PFSK-1 (cell line): ENCODE measurements around the gene KBTBD2. TPM values are rescaled to one million over a fixed set of nuclear protein-coding genes. Genes with fewer than 3 reads are reported as not detected.

Experiments used
- FOXP2 ChIP-seq: optimal IDR thresholded peaks from 2 replicates; pipeline ENCODE3; 2011; ENCODE audit warnings: borderline replicate concordance, control low read depth, inconsistent platforms; ENCODE audit not compliant: insufficient read depth; ENCODE audit errors: extremely low read length, extremely low read depth
- POLR2AphosphoS5 ChIP-seq: IDR thresholded peaks from 2 replicates; pipeline ENCODE4 v1.6.1; 2012; ENCODE audit warnings: low read depth, mild to moderate bottlenecking, control low read depth, low read length, moderate library complexity
- REST ChIP-seq, 2 experiments: IDR thresholded peaks; 2 replicates each; pipeline versions ENCODE4 v1.6.1 to v1.8.0; 2011 to 2012; ENCODE audit warnings: low read depth in 2 of 2, low read length in 2 of 2, control low read depth in 1 of 2, inconsistent platforms in 1 of 2, mild to moderate bottlenecking in 1 of 2, moderate library complexity in 1 of 2; ENCODE audit not compliant: insufficient read depth in 1 of 2
- SIN3A ChIP-seq: IDR thresholded peaks from 2 replicates; pipeline ENCODE4 v1.6.1; 2012; ENCODE audit warnings: mild to moderate bottlenecking, low read length, moderate library complexity, borderline replicate concordance; ENCODE audit not compliant: insufficient read depth
- TAF1 ChIP-seq: IDR thresholded peaks from 2 replicates; pipeline ENCODE4 v1.6.1; 2012; ENCODE audit warnings: low read length, control low read depth, borderline replicate concordance; ENCODE audit not compliant: insufficient read depth
- polyA plus RNA-seq: library from polyadenylated mRNA; unstranded; fragments of >200 nt; gene quantifications from one replicate; pipeline ENCODE4 v1.2.1, GENCODE V29; 2012; ENCODE audit warnings: low read depth, missing spikeins; ENCODE audit not compliant: insufficient read length

Gene KBTBD2
- polyA plus RNA-seq: 7.9 TPM

- TF ChIP-seq POLR2AphosphoS5 (peak; percentile 35; the same call in 1 of the 2 replicates), TAF1 (peak; percentile 13; the same call in 1 of the 2 replicates), SIN3A (no peak)
Measured at GRCh38 chr7:32891043-32891799, at the start of gene KBTBD2. Gene KBTBD2, minus strand, starts transcription at chr7:32891760. Its CDS starts 12,156 bp downstream, at chr7:32879604.

GRCh38 chr7:32941181-32941580 is 49.6 kb upstream of the KBTBD2 start:
- no peak for TF ChIP-seq REST (IDR thresholded peaks at IDR 0.05; ENCODE audit: insufficient read depth in 1 of 2, low read depth in 2 of 2, low read length in 2 of 2)
- no peak for TF ChIP-seq FOXP2
- TF ChIP-seq TAF1: no peak
- no peak for TF ChIP-seq POLR2AphosphoS5
- no peak for TF ChIP-seq SIN3A

- no peak for TF ChIP-seq FOXP2
- no peak for TF ChIP-seq TAF1
- no peak for TF ChIP-seq SIN3A
- TF ChIP-seq POLR2AphosphoS5: no peak
- TF ChIP-seq REST (IDR thresholded peaks at IDR 0.05; ENCODE audit: insufficient read depth in 1 of 2, low read depth in 2 of 2, low read length in 2 of 2): no peak
Measured at GRCh38 chr7:32937344-32938174, 46.0 kb upstream of the KBTBD2 start.

- no peak for TF ChIP-seq SIN3A
- no peak for TF ChIP-seq FOXP2
- TF ChIP-seq POLR2AphosphoS5: no peak
- no peak for TF ChIP-seq TAF1
- no peak for TF ChIP-seq REST (IDR thresholded peaks at IDR 0.05; ENCODE audit: insufficient read depth in 1 of 2, low read depth in 2 of 2, low read length in 2 of 2)
Measured at GRCh38 chr7:32936689-32937088, 45.1 kb upstream of the KBTBD2 start.

GRCh38 chr7:32935558-32935957 is 44.0 kb upstream of the KBTBD2 start:
- TF ChIP-seq SIN3A (no peak), FOXP2 (no peak), POLR2AphosphoS5 (no peak), REST (IDR thresholded peaks at IDR 0.05; ENCODE audit: insufficient read depth in 1 of 2, low read depth in 2 of 2, low read length in 2 of 2) (no peak), TAF1 (no peak)
